H9 (cell line): ENCODE measurements around the gene OR52W1. TPM values are rescaled to one million over a fixed set of nuclear protein-coding genes. Genes with fewer than 3 reads are reported as not detected.

ENCODE experiments used
- DNase-seq: peaks from one replicate; pipeline ENCODE4 v3.0.0-alpha.2; 2017
- H2AFZ ChIP-seq: one replicate; pipeline ENCODE4 v1.6.1; 2013; ENCODE audit warnings: mild to moderate bottlenecking, low read length, control low read depth, moderate library complexity
- H2AK5ac ChIP-seq: 2 replicates; pipeline ENCODE4 v1.6.1; 2013; ENCODE audit warnings: low read length, control low read depth, mixed read lengths; ENCODE audit not compliant: insufficient read length
- H2BK120ac ChIP-seq: one replicate; pipeline ENCODE4 v1.6.1; 2013; ENCODE audit warnings: low read depth, mild to moderate bottlenecking, low read length, control low read depth, inconsistent platforms; ENCODE audit not compliant: poor library complexity, severe bottlenecking
- H2BK12ac ChIP-seq: 2 replicates; pipeline ENCODE4 v1.6.1; 2013; ENCODE audit warnings: low read length, control low read depth, mixed read lengths, low read depth; ENCODE audit not compliant: insufficient read length
- H2BK15ac ChIP-seq: 2 replicates; pipeline ENCODE4 v1.6.1; 2013; ENCODE audit warnings: low read depth, low read length, control low read depth
- H2BK20ac ChIP-seq: one replicate; pipeline ENCODE4 v1.6.1; 2013; ENCODE audit warnings: low read depth, mild to moderate bottlenecking, low read length, control low read depth, inconsistent platforms; ENCODE audit not compliant: poor library complexity, severe bottlenecking
- H2BK5ac ChIP-seq: 2 replicates; pipeline ENCODE4 v1.6.1; 2013; ENCODE audit warnings: low read length, control low read depth, mixed read lengths; ENCODE audit not compliant: insufficient read length
- H3K14ac ChIP-seq: 2 replicates; pipeline ENCODE4 v1.6.1; 2013; ENCODE audit warnings: low read length, control low read depth; ENCODE audit not compliant: insufficient read depth
- H3K18ac ChIP-seq: 2 replicates; pipeline ENCODE4 v1.6.1; 2013; ENCODE audit warnings: low read depth, mild to moderate bottlenecking, mixed read lengths, low read length, control low read depth; ENCODE audit not compliant: insufficient read length
- H3K23ac ChIP-seq: 2 replicates; pipeline ENCODE4 v1.6.1; 2013; ENCODE audit warnings: low read length, control low read depth, mixed read lengths, low read depth; ENCODE audit not compliant: insufficient read length
- H3K23me2 ChIP-seq: 2 replicates; pipeline ENCODE4 v1.6.1; 2013; ENCODE audit warnings: low read depth, mild to moderate bottlenecking, mixed read lengths, low read length, control low read depth; ENCODE audit not compliant: insufficient read length, poor library complexity, severe bottlenecking
- H3K27ac ChIP-seq: 2 replicates; pipeline ENCODE4 v1.5.1; 2013; ENCODE audit warnings: low read length, control low read depth, mixed read lengths, low read depth; ENCODE audit not compliant: insufficient read length
- H3K27me3 ChIP-seq: 2 replicates; pipeline ENCODE4 v1.6.1; 2013; ENCODE audit warnings: low read length, control low read depth, inconsistent platforms; ENCODE audit not compliant: insufficient read depth
- H3K4ac ChIP-seq: 2 replicates; pipeline ENCODE4 v1.6.1; 2013; ENCODE audit warnings: low read depth, mild to moderate bottlenecking, control low read depth, inconsistent platforms, low read length, moderate library complexity
- H3K4me1 ChIP-seq: 2 replicates; pipeline ENCODE4 v1.6.1; 2013; ENCODE audit warnings: low read length, control low read depth, inconsistent platforms; ENCODE audit not compliant: insufficient read depth
- H3K4me2 ChIP-seq: 2 replicates; pipeline ENCODE4 v1.6.1; 2013; ENCODE audit warnings: low read length, control low read depth, mixed read lengths; ENCODE audit not compliant: insufficient read length, insufficient read depth
- H3K56ac ChIP-seq: 2 replicates; pipeline ENCODE4 v1.6.1; 2013; ENCODE audit warnings: low read depth, mild to moderate bottlenecking, mixed read lengths, low read length, control low read depth; ENCODE audit not compliant: insufficient read length
- H3K79me1 ChIP-seq: 2 replicates; pipeline ENCODE4 v1.6.1; 2013; ENCODE audit warnings: low read depth, mild to moderate bottlenecking, moderate library complexity, low read length, control low read depth, inconsistent platforms; ENCODE audit not compliant: insufficient read depth, poor library complexity, severe bottlenecking
- H3K79me2 ChIP-seq: 2 replicates; pipeline ENCODE4 v1.6.1; 2013; ENCODE audit warnings: low read length, control low read depth, inconsistent platforms; ENCODE audit not compliant: insufficient read depth
- H3K9ac ChIP-seq: 2 replicates; pipeline ENCODE4 v1.6.1; 2013; ENCODE audit warnings: low read length, control low read depth, mixed read lengths; ENCODE audit not compliant: insufficient read length; ENCODE audit errors: extremely low read depth
- H3K9me3 ChIP-seq: one replicate; pipeline ENCODE4 v1.6.1; 2013; ENCODE audit warnings: low read depth, low read length, inconsistent platforms; ENCODE audit not compliant: control insufficient read depth
- H3T11ph ChIP-seq: one replicate; pipeline ENCODE4 v1.6.1; 2013; ENCODE audit warnings: mild to moderate bottlenecking, low read length, control low read depth, inconsistent platforms
- H4K20me1 ChIP-seq: one replicate; pipeline ENCODE4 v1.6.1; 2013; ENCODE audit not compliant: control insufficient read depth, insufficient read length, insufficient read depth
- H4K5ac ChIP-seq: 2 replicates; pipeline ENCODE4 v1.6.1; 2013; ENCODE audit warnings: low read depth, mild to moderate bottlenecking, mixed read lengths, low read length, control low read depth; ENCODE audit not compliant: insufficient read length
- H4K8ac ChIP-seq: replicated peaks from 2 replicates; pipeline ENCODE4 v1.6.1; 2013; ENCODE audit warnings: low read length, control low read depth, mixed read lengths, low read depth; ENCODE audit not compliant: insufficient read length
- H4K91ac ChIP-seq: 2 replicates; pipeline ENCODE4 v1.6.1; 2013; ENCODE audit warnings: low read depth, mild to moderate bottlenecking, moderate library complexity, mixed read lengths, low read length, control low read depth; ENCODE audit not compliant: insufficient read length
- H3K27ac Mint-ChIP-seq, 3 experiments: 2 replicates in 2 of 3; 3 replicates in 1 of 3; pipeline ENCODE4 v1.8.0; 2020 to 2021; ENCODE audit warnings: mixed read lengths in 3 of 3, mild to moderate bottlenecking in 1 of 3, moderate library complexity in 1 of 3
- H3K27me3 Mint-ChIP-seq: 2 replicates; pipeline ENCODE4 v1.8.0; 2021; ENCODE audit warnings: low read depth, mild to moderate bottlenecking, moderate library complexity, mixed read lengths
- H3K36me3 Mint-ChIP-seq, 3 experiments: 2 replicates in 2 of 3; 3 replicates in 1 of 3; pipeline ENCODE4 v1.8.0; 2020 to 2021; ENCODE audit warnings: low read depth in 3 of 3, mixed read lengths in 3 of 3; ENCODE audit not compliant: insufficient read depth in 1 of 3
- H3K4me1 Mint-ChIP-seq, 2 experiments: 2 replicates each; pipeline ENCODE4 v1.8.0; 2020; ENCODE audit warnings: mixed read lengths in 2 of 2
- H3K4me3 Mint-ChIP-seq, 2 experiments: 2 replicates in 1 of 2; 3 replicates in 1 of 2; pipeline ENCODE4 v1.8.0; 2020 to 2021; ENCODE audit warnings: mild to moderate bottlenecking in 2 of 2, mixed read lengths in 2 of 2, moderate library complexity in 1 of 2
- H3K9me3 Mint-ChIP-seq, 2 experiments: 2 replicates in 1 of 2; 3 replicates in 1 of 2; pipeline ENCODE4 v1.8.0; 2020; ENCODE audit warnings: mild to moderate bottlenecking in 2 of 2, mixed read lengths in 2 of 2, moderate library complexity in 1 of 2
- WGBS: extraction: QIAGEN DNeasy Blood & Tissue Kit; methylation state at CpG from one replicate; pipeline ENCODE4 v1.1.7; 2013; ENCODE audit warnings: missing lambda C conversion rate, low lambda C conversion rate, mixed read lengths; ENCODE audit not compliant: insufficient read length; ENCODE audit errors: extremely low coverage; 5-methylcytosine and 5-hydroxymethylcytosine counted together
- total RNA-seq: library from RNA; stranded (reverse); gene quantifications from 2 replicates; pipeline ENCODE4 v1.2.1, GENCODE V29; 2021
- TF ChIP-seq, protein P1 (sequence below): fragments of 200-600 bp; sonication (generic); conservative IDR thresholded peaks from 3 replicates; pipeline ENCODE4 v1.8.0; 2021; ENCODE audit warnings: antibody characterized with exemption, mild to moderate bottlenecking

Gene OR52W1
- total RNA-seq, 1 experiment from 2014 or later = not detected

DNA sequence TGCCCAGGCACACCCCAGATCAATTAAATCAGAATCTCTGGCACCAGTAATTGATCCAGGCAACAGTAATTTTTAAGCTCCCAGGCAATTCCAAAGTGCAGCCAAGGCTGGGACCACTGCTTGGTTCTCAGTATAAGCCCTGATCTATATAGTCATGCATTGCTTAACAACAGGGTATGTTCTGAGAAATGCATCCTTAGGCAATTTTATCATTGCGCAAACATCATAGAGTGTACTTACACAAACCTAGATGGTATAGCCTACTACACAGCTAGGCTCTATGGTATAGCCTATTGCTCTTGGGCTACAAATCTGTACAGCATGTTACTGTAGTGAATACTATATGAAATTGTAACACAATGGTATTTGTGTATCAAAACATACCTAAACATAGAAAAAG lies 5.7 kb downstream of the OR52W1 start:
- H3K9me3 Mint-ChIP-seq = no peaks in the 10 kb centered on the region
- Histone ChIP-seq H3K27me3 (no peaks in the 10 kb centered on the region), H3K4ac (no peak overlapping the region), H2BK5ac (no peak overlapping the region), H2BK15ac (no peak overlapping the region), H3K79me2 (no peaks in the 10 kb centered on the region), H2AK5ac (no peak overlapping the region), H4K8ac (no peak overlapping the region), H2BK12ac (no peak overlapping the region), H2BK120ac (no peak overlapping the region), H3K4me1 (peaks cover 3% of the 10 kb centered on the region; the same call in 1 of the 2 replicates), H3K4me2 (no peak overlapping the region), H3K56ac (no peak overlapping the region), H3K18ac (no peak overlapping the region), H4K20me1 (no peaks in the 10 kb centered on the region), H3K23me2 (no peaks in the 10 kb centered on the region), H3K79me1 (no peaks in the 10 kb centered on the region), H2BK20ac (no peak overlapping the region), H3K27ac (no peak overlapping the region), H3K9ac (no peak overlapping the region), H4K5ac (no peak overlapping the region), H4K91ac (no peak overlapping the region), H2AFZ (no peak overlapping the region), H3K14ac (no peak overlapping the region), H3K23ac (no peak overlapping the region), H3K9me3 (no peaks in the 10 kb centered on the region), H3T11ph (no peak overlapping the region)
- no peak overlapping the region for H3K4me3 Mint-ChIP-seq
- DNase-seq = no peak
- TF ChIP-seq, protein P1, sequence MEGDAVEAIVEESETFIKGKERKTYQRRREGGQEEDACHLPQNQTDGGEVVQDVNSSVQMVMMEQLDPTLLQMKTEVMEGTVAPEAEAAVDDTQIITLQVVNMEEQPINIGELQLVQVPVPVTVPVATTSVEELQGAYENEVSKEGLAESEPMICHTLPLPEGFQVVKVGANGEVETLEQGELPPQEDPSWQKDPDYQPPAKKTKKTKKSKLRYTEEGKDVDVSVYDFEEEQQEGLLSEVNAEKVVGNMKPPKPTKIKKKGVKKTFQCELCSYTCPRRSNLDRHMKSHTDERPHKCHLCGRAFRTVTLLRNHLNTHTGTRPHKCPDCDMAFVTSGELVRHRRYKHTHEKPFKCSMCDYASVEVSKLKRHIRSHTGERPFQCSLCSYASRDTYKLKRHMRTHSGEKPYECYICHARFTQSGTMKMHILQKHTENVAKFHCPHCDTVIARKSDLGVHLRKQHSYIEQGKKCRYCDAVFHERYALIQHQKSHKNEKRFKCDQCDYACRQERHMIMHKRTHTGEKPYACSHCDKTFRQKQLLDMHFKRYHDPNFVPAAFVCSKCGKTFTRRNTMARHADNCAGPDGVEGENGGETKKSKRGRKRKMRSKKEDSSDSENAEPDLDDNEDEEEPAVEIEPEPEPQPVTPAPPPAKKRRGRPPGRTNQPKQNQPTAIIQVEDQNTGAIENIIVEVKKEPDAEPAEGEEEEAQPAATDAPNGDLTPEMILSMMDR = no peak
- H3K27me3 Mint-ChIP-seq = no peaks in the 10 kb centered on the region
- H3K4me1 Mint-ChIP-seq = peaks cover 8% of the 10 kb centered on the region in 2 experiments
- H3K27ac Mint-ChIP-seq = no peak overlapping the region
- H3K36me3 Mint-ChIP-seq = peaks cover 5 to 18% (median 12%) of the 10 kb centered on the region in 3 experiments; a peak in 4 of 7 replicates
- WGBS = no CpG with 5 or more reads among the region's 1 CpG
